LNCAP (cell line): ENCODE data around the gene LYZL1.

Experiments used
- TF ChIP-seq, protein P1 (sequence below): fragments of 450-650 bp; IDR thresholded peaks from 2 replicates; pipeline ENCODE4 v1.5.1; 2017; ENCODE audit warnings: mild to moderate bottlenecking

Gene LYZL1

DNA sequence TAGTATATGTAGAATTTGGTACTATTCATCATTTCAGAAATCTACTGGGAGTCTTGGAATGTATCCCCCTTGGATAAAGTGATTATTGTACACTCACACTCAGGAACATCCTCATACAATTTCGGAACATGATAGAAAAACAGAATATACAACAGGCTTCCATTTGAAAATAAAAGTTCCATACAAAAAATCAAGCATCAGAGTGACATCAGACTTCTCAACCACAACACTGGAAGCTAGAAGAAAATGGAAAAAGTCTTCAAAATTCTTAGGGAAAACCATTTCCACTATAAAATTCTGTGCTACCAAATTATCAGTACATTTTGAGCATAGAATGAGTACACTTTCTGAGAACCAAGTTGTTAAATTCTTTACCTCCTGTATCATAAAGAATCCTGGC, 8.8 kb downstream of the LYZL1 start:
- TF ChIP-seq, protein P1, sequence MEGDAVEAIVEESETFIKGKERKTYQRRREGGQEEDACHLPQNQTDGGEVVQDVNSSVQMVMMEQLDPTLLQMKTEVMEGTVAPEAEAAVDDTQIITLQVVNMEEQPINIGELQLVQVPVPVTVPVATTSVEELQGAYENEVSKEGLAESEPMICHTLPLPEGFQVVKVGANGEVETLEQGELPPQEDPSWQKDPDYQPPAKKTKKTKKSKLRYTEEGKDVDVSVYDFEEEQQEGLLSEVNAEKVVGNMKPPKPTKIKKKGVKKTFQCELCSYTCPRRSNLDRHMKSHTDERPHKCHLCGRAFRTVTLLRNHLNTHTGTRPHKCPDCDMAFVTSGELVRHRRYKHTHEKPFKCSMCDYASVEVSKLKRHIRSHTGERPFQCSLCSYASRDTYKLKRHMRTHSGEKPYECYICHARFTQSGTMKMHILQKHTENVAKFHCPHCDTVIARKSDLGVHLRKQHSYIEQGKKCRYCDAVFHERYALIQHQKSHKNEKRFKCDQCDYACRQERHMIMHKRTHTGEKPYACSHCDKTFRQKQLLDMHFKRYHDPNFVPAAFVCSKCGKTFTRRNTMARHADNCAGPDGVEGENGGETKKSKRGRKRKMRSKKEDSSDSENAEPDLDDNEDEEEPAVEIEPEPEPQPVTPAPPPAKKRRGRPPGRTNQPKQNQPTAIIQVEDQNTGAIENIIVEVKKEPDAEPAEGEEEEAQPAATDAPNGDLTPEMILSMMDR: no peak

DNA sequence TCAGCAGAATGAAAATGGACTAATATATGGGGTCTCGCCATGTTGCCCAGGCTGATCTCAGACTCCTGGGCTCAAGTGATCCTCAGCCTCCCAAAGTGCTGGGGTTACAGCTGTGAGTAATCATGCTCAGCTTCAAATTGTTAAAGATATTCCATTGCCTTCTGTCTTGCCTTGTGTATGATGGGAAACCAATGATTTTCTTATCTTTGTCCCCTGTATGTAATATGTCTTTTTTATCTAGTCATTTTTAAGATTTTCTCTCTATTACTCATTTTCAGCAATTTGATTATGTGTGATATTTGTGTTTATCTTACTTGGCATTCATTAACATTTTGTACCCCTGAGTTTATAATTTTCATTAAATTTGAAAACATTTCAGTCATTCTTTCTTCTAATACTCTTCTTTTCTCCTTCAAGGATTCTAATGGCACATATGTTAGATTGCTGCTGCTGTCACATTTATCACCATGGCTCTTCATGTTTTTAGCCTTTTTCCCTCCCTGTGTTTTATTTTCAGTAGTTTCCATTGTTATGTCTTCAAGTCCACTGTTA, 12.6 kb downstream of the LYZL1 start:
- TF ChIP-seq, protein P1: no peak

DNA sequence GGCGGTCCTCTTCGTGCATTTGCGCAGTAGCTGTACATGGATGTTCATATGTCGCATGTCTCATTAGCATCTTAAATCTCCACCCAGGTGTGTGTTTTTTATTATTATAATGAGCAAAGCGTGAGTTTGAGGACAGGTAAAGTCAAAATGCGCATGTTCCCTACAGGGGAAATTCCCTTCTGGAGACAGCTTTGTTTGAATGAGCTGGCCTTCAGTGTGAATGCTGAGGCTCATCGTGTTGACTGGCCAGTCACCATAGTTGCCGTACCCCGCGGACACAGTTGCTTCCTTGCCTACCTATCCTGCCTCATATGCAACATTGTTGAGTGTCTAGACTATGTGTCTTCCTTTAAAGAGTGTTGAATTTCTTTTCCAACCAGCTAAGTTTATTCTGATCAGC, 13.6 kb downstream of the LYZL1 start:
- TF ChIP-seq, protein P1: no peak

DNA sequence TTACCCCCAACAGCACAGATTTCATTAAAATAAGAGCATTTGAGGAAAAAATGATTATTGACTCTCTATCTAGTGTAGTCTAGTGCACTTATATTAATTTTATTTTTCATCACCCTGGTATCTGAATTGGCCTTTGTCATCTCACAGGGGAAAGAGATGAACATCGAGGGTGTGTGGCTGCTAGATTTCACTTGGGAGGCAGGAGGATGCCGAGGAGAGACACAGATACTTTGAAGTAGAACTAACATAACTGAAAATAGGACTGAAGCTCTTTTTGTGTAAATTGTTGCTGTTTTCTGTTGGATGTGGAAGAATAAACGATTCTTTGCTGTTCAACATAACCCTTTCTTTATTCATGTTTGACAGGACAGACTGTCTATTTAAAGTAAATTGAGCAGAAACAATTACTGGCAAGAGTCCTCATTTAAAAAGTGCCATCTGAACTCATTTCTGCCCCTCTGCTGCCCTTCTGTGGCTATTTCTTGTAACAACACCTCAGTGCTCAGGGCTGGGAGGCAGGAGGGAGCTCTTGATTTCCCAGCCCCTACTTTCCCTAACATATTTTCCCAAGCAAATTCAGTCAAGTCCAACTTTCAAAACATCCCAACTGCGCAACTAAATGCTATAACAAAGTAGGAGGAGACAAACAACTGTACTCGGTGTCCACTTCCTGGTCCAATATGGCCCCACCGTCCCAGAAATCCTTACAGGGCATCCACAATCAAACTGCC, 15.6 kb downstream of the LYZL1 start:
- TF ChIP-seq, protein P1: peak; percentile 85

DNA sequence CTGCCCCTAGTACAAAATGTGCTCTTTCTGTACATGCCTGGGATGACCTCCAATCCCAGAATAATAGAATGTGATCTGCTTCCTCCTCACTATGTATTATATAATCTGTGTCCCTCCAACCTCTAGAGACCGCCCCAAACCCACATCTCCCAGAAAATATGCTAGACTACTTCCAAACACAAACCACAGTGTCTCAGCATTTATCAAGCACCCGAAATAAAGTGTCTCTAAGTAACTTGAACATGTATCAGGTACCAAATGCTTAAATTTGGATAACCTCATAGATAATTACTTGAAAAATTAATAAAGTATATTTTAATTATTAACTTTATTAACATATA, 16.1 kb downstream of the LYZL1 start:
- TF ChIP-seq, protein P1: no peak

DNA sequence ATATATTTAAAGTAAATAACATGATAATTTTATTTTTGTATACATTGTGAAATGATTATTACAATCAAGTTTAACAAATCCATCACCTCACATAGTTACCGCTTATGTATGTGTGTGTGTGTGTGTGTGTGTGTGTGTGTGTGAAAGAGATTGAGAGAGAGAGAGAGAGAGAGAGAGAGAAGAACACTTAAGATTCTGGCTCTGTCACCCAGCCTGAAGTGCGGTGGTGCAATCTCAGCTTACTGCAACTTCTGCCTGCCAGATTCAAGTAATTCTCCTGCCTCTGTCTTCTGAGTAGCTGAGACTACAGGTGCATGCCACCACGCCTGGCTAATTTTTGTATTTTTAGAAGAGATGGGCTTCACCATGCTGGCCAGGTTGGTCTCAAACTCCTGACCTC, 17.8 kb downstream of the LYZL1 start:
- TF ChIP-seq, protein P1: no peak

DNA sequence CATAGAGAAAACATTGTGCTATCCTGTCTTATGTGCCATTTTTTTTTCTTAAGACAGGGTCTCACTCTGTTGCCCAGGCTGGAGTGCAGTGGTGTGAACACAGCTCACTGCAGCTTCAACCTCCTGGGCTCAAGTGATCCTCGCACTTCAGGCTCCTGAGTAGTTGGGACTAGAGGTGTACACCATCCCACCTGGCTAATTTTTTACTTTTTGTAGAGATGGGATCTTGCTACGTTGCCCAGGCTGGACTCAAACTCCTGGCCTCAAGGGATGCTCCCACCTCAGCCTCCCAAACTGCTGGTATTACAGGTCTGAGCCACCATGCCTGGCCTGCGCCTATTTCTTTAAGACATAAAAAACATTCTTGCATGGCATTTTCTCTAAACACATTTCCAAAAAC, 20.6 kb downstream of the LYZL1 start:
- TF ChIP-seq, protein P1: no peak

DNA sequence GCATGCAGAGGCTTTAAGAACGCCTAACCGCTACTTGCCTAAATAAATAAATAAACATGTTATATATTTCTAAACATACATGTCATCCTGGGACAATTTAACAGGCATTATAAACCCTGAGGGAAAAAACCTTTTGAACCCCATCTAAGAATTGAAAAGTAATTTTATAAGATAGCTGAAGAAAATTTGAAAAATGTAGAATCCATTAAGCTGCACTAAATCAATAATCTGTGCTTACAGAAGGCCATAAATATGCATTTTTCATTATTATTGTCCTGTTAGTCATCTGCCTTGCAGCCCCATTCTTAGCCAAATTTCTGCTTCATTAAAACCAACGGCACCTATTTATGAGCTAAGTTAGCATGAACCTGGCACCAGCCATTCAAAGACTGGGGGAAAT, 24.2 kb downstream of the LYZL1 start:
- TF ChIP-seq, protein P1: no peak
